GM12864 (cell line): Measurements from ENCODE around the gene TMEM186.
"Not testable (repeated sequence)": the region's sequence is repeated elsewhere in the genome, so short reads cannot be mapped to it uniquely, and the experiment has no call there.

Source experiments
- DNase-seq: peaks from one replicate; pipeline ENCODE4 v3.0.0-alpha.2; 2011; ENCODE audit warnings: low read depth
- H3K4me3 ChIP-seq: 2 replicates; pipeline ENCODE4 v1.5.1; 2011; ENCODE audit warnings: mild to moderate bottlenecking, low read depth, low read length, control low read depth
- CTCF ChIP-seq: IDR thresholded peaks from 2 replicates; pipeline ENCODE4 v1.5.1; 2011; ENCODE audit warnings: low read depth, mild to moderate bottlenecking, moderate library complexity, low read length, control low read depth, inconsistent platforms; ENCODE audit errors: missing control alignments

Gene TMEM186

GRCh38 chr16:8796469-8797363, 723 bp downstream of the TMEM186 start:
- TF ChIP-seq CTCF, result no peak

GRCh38 chr16:8795818-8796217, 1.6 kb downstream of the TMEM186 start:
- DNase-seq, result no peak
- no peak overlapping the region for H3K4me3 ChIP-seq
- no peak for TF ChIP-seq CTCF

More at GRCh38 chr16:8796469-8797363, 723 bp downstream of the TMEM186 start:
- DNase-seq, result no peak
- H3K4me3 ChIP-seq, result peak overlapping the region; percentile 98

GRCh38 chr16:8795091-8795490, 2.3 kb downstream of the TMEM186 start:
- TF ChIP-seq CTCF, result no peak
- H3K4me3 ChIP-seq, result no peak overlapping the region
- no peak for DNase-seq

- no peak for DNase-seq
- no peak for TF ChIP-seq CTCF
- H3K4me3 ChIP-seq, result no peak overlapping the region
These were observed 8.8 kb downstream of the TMEM186 start for GRCh38 chr16:8788578-8789172.

GRCh38 chr16:8786316-8786715, 11.1 kb downstream of the TMEM186 start:
- not testable (repeated sequence) for DNase-seq, H3K4me3 ChIP-seq

GRCh38 chr16:8785408-8785807, 12.0 kb downstream of the TMEM186 start:
- no peak for TF ChIP-seq CTCF
- H3K4me3 ChIP-seq, result no peak overlapping the region
- DNase-seq, result no peak

- H3K4me3 ChIP-seq, result no peak overlapping the region
- no peak for DNase-seq
- no peak for TF ChIP-seq CTCF
These were observed 14.8 kb downstream of the TMEM186 start for GRCh38 chr16:8782673-8783072.
